HG03159 (cell line): ENCODE data around the gene PLLP.

Source experiments
- ATAC-seq: cut with Tn5 transposase; IDR thresholded peaks from one replicate; pipeline ENCODE4 v1.9.1; 2021; ENCODE audit warnings: mild to moderate bottlenecking, moderate library complexity; ENCODE audit not compliant: unreplicated experiment

PLLP gene

DNA sequence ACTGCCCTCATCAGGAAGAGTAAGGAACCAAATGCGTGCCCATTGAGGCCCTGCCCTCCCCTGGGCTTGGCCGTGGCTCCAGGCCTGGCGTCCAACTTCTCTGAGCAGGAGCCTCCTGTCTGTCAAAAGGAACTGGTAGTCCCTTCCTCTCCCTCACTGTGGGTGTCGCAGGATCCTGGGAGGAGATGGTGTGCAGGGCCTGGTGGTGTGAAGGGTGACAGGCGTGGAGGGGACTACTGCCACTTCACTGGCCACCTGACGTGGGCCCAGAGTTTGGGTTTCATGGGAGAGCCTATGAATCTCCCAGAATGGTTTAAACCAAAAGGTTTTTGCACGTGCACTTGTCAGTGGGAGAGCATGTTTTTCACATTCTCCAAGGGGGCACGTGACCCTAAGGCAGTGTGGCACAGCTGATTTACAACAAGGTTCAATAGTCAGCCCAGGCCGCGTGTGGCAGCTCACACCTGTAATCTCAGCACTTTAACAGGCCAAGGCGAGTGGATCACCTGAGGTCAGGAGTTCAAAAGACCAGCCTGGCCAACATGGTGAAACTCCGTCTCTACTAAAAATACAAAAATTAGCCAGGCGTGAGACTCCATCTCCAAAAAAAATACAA lies 26.9 kb downstream of the PLLP start:
- ATAC-seq: no peak

DNA sequence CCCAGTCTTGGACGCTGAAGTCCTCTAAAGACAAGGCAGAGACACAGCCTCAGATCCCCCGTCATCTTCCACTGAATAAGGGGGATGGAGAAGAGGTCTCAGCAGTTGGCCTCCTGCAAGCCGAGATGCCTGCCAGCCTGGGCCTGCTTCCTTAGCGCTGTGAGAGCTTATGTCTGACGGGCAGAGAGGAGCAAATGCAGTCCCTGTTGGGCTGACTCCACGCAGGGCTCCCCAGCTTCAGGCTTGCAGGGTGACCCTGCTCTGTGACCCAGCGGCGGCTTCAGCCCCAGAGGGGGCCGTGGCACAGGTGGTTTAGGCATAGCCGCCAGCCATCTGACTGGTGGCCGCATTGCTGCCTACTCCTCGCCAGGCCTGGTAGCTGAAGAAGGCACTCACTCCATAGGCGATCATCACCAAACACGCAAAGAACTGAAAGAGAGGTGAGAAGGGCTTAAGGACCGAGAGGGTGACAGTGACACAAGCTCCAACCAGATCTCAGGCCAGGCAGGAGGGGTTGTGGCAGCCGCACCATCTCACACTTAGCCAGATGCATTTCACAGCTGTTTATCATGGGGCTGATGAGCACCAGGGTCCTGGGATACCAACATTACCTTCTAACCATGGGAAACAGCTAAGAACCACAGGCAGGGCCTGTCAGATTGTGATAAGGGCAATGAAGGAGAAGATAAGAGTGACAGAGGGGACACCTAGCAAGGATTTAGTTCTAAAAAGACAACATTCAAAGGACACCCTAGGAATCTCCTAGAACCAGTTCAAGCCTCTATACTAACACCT lies 27.7 kb downstream of the PLLP start:
- no peak for ATAC-seq

DNA sequence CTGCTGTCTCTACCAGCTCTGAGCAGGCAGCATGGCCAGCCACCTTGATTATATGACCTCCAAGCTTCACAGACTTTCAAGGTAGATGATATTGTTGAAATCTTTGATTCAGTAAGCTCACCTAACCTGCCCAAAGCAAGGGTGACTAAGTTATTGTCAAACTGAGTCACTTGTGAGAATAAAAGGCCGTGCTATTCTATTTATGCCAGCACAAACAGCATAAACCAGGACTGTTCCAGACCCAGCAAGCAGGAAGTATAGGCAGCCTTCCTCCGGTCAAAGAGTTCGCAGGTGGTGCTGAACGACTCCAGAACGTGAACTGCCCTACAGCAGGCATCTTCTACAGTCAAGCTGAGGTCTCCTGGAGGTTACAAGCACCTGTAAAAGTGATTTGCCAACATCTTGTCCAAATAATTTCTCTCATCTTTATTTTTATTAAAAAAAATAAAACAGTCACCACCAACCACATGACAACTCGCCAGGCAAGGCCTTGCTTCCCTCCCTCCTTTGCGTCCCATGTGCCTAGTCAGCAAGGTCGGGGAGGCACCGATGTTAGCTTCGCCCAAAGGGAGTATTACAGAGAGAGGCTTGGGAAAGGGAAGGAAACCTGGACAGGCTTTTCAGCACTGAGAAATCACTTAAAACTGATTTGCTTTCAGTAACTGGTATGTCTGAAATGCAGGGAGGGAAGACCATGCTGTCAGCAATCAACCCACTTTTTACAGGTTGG lies 28.6 kb downstream of the PLLP start:
- no peak for ATAC-seq

DNA sequence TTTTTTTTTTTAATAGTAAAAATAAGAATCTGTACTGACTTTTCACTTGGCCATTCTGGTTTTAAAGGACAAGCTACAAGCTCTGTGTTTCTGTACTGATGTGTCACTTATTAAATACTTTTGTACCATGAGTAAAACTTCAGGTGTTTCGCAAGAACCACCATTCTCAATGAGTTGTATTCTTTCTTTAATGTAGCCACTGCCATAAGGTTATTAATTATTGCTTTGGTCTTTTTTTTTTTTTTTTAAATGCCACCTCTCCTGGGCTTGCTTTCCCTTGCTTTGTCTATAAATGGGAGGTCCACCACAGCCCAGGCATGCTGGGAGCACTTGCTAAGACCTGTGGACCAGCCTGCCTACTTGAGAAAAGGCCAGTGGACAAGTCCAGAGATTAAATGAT lies 31.0 kb downstream of the PLLP start:
- no peak for ATAC-seq

DNA sequence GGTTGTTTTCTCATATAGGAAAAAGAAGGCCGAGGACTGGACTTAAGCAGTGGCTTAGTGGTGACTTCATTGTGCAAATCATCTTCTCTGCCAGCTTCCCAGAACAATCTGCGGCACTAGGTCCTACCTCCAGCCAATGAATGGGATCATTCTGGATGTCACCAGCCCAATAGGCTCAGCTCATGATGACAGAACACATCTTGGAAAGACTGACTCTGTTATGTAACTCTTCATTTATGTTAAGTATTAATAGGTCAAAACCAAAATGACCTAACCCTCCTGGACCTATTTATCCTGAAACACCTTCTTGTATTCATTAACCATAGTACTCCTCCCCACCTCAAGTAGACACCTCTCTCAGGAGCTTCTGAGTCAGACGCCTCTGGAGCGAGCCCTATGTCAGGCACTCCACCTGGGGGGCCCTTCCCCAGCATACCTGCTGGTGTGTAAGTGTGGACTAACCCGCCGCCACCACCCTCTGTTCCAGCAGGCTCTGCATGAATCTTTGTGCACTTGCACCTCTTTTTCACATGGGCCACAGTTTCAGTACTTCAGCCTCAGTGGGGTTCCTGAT lies 32.2 kb downstream of the PLLP start:
- no peak for ATAC-seq

DNA sequence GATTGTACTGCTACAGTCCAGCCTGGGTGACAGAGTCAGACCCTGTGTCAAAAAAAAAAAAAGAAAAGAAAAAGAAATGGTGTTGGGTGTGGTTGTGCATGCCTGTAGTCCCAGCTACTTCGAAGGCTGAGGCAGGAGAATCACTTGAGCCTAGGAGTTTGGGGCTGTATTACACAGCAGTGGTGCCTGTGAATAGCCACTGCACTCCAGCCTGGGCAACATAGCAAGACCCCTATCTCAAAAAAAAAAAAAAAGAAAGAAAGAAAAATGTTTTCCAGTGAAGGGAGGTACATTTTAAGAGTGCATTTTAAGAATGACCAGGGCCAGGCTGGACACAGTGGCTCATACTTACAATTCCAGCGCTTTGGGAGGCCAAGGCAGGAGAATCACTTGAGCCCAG lies 33.1 kb downstream of the PLLP start:
- no peak for ATAC-seq

DNA sequence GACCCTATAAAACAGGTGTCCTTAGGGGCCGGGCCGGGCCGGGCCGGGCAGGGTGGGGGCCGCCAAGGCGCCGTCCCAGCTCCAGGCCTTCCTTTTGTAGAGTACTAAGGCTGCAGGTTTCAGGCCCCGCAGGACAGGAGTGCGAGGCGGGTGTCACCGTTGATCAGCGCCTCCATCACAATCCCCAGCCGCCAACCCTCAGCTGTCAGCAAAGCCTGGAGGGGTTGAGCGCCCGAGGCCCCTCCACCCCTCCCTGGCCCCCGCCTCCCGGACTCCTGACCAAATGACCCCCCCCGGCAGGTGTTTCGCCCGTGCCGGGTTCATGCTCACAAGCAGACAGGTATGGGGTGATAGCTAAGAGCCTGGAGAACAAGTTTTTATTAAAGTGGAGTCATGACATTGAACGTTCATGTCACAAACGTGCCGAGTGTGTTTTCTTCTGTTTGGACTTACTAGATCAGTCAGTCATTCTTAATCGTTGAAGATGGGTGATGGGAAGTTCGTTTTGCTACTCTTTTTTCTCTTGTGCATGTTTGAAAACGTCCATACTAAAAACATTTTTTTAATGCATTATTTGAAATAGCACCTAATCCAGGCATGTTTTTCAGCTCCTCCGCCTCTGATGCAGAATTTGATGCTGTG lies 38.9 kb downstream of the PLLP start:
- ATAC-seq: no peak

DNA sequence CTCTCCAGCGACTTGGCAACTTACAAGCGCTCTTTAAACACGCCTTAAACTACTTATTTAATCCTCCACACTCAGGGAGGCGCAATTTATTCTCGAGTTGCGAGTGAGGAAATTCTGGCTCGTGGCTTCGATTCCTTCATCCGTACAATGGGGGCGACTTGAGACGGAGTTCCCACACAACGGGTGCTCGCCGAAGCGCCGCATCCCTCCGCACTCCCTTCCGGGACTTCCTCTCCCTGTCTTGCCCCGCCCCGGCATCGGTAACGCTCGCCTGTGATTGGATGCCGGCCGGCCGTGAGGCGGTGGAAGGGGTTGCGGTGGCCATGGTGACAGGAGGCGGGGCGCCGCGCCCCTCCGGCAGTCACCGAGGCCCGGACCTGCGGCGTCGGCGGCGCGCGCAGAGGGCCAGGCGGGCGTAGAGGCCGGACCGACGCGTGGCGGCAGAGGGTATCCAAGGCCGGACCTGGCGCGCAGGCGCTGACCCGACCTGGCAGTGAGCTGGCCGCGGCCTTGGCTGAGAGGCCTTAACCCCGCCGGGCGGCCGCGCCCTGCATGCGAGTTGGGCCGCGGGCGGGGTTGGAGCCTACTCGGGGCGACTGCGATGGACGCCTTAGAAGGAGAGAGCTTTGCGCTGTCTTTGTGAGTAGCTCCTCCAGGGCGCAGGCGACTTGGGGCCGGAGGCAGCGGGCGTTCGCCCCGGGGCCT lies 39.6 kb downstream of the PLLP start, which contains the start of gene ARL2BP:
TSS of gene ARL2BP (plus strand) at position 493 of the 705 bp plus-strand sequence. CDS start at position 602, 109 bp downstream.
- peak; percentile 93 for ATAC-seq

DNA sequence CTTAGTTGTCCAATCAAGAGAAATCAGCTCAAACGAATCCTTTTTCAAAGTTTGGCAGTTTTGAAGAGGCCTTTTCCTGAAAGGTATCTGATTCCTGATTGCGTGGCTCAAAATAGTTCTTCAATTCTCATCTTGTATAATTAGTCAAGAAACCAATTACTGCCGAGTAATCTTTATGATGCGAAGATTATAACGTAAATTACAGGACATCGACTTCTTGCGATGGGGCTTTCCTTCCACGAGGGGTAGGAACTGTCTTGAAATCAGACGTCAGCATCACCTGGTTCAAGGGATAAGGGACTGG lies 40.1 kb downstream of the PLLP start:
- ATAC-seq: peak; percentile 35

DNA sequence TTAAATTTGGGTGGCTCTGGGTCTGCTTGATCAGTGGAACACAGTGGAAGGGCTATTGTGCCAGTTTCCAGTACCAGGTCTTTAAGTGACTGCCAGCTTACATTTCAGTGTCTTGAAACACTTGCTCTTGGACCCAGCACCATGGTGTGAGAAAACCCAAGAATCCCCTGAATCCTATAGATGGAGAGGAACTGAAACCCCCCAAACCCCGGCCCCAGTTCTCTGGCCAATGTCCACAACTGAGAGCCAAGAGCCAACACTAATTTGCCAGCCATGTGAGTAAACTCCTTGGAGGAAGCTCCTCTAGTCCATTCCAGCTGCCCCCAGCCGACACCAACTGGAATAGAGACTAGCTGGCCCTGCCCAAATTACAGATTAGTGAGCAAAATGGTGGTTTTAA lies 41.8 kb downstream of the PLLP start:
- no peak for ATAC-seq

DNA sequence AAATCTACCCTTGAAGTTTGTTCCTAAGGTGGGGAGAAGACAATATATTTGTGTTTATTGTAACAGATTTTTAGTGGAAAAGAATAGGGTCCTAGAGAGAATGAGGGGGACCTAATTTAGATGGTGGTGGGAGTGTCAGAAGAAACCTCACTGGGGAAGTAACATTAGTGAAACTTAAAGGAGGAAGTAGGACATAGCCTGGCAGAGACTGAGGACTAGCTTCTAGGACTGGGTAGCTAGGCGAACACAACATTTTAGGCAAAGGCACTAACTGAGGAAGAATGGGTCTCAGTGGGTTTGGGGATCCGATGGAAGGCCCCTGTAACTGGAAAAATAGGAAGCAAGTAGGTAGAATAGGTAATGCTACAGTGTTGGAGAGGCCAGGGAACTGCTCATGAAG lies 43.6 kb downstream of the PLLP start:
- no peak for ATAC-seq

DNA sequence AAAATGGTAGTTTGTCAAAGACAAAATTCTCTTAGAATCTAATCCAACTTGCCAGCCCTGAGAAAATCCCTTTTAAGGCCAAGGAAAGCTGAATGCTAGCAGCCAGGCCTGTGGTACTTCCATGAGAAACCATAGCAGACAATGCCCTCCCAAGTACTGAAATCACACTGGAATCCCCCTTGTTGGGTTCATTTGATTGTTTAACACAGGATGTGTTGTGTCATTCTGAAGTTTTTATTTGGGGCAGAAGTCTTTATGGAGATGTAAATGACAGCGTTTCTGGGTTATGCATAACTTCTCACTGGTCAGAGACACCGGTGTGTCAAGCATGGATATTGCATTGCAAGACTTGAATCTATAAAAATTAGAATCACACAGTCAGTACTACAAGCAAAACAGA lies 45.4 kb downstream of the PLLP start:
- ATAC-seq: no peak

DNA sequence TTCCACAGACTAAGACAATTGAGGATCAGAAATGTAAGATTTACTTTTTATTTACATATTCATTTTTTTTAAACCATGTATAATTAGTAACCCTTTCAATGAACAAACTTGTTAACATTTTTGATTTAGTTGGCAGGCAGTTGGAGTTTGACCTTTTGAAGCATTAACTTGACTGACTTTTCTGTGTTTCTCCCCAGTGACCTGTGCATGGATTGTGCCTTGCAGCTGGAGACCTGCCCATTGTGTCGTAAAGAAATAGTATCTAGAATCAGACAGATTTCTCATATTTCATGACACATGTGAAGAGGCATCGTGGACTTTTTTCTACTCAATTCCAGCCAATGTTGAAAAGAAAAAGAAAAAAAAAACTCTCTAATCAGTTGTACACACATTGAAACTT lies 45.8 kb downstream of the PLLP start:
- no peak for ATAC-seq

DNA sequence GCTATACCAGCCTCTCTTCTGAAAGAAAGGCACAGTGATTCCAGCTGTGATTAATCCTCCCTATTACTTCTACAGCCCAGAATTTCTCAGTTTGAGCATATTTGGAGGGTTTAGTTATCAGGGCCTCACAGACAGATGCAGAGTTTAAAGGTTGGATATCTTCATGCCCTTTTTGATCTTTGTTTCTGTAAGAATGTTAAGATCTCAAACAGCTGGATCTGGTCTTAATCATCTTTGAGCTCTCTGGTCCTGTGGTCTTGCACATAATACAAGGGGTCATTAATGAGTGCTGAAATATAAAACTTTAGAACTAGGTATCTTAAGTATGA lies 48.5 kb downstream of the PLLP start:
- no peak for ATAC-seq

DNA sequence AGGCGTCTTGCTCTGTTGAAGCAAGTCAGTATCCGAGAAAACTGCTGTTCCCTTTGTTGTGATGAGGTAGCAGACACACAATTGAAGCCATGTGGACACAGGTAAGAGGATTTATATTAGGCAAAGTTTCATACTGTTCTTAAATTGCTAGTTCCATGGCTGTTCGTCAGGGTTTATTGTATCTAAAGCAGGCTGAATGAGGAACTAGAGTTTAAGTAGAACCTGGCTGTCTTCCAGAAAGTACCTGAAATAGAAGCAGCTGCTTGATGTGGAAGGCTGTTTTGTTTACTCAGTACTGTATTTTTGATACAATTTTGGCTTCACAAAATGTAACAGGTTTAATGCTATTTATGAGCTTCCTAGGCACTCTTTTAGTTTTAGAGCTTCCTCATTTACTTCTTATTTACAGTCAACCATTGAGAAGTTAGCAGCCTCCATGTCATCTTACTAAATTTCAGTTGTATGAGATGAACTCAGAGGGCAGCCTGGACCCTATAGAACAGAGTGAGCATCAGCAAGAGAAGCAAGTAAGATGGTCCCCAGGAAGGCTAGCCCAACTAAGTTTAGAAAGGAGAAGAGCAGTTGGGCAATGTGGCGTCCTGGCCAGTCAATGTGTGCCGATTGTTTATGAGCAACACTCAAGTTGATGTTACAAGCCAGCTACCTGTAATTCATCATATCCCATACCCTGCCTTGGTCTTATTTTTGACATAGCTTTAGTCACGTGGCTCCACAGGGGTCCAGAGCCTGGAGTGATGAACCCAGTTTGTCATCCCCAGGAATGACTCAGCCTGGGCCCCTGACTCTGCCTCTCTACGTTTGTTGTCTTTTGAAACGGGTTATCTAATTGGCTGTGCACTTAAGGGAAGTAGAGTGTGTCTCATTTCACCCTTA lies 49.1 kb downstream of the PLLP start:
- ATAC-seq: no peak

DNA sequence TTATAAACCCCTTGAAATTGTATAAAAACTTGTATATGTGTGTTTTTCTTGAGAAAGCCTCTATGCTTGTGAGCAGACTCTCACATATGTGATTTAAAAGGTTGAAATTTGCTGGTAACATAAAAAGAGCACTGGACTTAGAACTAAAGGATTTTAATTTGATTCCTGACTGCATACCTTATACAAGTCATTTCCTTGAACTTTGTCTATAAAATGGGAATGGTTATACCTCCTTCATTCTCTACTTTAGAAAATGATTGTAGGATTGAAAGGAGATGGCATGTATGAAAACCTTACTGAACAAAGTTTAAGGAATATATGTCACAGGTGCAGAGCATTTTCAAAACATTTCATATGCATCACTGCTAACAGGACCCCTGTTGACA lies 49.8 kb downstream of the PLLP start:
- ATAC-seq: no peak

DNA sequence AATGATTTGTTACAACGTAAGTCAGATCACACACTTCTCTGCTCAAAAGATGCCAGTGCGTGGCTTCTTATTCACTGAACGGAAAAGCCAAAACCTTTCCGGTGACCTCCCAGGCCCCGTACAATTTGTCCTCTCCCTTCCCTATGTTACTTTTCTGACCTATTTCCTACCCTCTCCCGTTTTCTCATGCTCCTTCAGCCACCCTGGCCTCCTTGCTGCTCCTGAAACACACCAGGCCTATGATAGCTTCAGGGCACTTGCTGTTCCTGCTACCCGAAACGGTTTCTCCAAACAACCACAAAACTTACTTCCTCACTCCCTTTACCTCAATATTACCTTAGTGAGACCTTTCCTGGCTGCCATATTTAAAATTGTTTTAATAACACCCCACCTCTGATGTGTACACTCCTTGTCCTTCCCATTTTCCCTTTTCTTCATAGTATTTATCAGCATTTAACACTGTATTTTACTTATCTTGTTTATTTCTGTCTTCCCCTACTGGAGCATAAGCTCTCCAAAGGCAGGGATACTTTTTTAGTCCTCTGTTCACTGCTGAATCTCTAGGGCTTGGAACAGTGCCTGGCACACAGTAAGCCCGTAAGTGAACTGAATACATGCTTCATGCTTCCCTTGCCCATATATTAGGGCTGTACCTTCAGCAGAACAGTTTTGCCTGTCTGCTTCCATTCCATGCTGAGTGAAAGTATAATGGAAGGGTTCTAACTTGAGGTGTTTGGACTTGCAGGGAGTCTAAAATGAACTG lies 50.3 kb downstream of the PLLP start:
- ATAC-seq: no peak

DNA sequence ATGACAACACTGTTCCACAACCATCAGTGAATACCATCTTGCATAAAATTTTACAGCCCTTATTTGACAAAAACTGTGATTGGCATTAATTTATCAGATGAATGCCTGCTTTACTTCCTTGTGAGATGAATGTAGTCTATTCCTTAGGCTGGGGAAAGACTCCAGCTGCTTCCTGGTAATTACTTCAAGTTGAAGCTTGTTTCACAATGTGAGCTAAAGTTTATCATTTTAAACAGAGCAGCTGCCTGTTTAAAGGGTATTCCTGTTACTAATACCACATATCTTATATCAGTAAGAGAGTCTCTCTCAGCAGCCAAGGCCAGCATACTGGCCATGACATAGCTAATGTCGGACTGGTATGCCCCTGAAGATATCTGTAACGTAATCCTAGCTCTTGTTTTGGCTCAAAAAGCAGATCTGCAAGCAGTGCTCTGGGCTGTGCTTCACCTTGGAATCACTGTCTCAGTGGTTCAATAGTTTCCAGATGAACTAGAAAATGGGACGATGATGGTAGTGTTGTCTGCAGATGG lies 52.6 kb downstream of the PLLP start:
- ATAC-seq: no peak

DNA sequence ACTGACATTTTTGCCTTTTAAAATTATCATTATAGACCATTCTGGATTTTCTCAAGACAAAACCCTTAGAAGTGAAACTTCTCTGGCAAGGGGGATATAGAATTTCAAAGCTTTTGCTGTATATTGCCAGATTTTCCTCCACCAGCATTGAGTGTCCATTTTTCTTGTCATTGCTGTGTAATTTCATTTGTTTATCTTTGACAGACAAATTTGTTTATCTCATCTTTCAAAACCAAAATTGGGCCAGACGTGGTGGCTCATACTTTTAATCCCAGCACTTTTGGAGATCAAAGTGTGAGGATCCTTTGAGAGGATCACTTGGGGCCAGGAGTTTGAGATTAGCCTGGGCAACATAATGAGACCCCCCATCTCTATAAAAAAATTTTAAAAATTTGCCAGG lies 55.4 kb downstream of the PLLP start:
- ATAC-seq: no peak
